GM18508 (cell line): ENCODE measurements around the gene B4GALNT1.
A peak's percentile ranks its signal among the peaks of the same experiment; 100 is the strongest.
"Not testable (repeated sequence)": the region's sequence is repeated elsewhere in the genome, so short reads cannot be mapped to it uniquely, and the experiment has no call there.

Experiments used
- ATAC-seq: cut with Tn5 transposase; IDR thresholded peaks from one replicate; pipeline ENCODE4 v1.9.1; 2021; ENCODE audit warnings: moderate number of reproducible peaks; ENCODE audit not compliant: insufficient read depth, unreplicated experiment

The B4GALNT1 gene

DNA sequence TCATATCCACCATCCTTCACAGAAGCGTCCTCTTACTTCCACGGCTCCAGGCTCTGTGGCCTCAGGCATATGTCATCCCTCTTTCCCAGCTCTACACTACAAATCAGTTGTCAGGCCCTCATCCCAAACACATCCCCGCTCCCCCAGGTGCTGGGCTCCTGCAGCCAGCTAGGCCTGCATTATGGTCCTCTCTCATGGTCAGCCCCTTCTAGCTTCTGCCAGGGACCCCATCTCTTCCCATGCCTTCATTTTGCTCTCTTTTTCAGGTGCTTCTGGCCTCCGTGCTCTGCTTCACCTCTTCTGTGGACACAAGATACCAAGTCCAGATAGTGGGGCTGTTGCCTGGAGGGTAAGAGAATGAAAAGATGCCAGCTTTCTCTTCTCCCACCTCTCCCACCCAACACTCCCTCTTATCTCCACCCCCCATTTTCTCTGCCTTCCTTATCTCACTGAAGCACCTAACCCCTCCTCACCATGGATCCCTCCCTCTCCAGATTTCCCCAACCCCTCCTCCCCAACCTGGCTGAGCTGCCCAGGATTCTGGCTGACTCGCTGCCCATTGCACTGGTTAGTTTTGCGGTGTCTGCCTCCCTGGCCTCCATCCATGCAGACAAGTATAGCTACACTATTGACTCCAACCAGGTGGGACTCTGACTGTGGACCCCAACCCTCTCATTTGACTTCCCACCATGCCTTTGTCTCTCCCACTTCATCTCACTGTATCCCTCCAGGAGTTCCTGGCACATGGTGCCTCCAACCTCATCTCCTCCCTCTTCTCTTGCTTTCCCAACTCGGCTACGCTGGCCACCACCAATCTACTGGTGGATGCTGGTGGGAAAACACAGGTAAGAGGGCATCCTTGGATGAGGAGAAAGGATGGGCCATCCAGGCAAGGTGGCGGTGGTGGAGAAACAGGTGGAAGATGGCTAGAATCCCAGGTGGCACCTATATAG, 10.4 kb downstream of the B4GALNT1 start:
- ATAC-seq, result no peak

DNA sequence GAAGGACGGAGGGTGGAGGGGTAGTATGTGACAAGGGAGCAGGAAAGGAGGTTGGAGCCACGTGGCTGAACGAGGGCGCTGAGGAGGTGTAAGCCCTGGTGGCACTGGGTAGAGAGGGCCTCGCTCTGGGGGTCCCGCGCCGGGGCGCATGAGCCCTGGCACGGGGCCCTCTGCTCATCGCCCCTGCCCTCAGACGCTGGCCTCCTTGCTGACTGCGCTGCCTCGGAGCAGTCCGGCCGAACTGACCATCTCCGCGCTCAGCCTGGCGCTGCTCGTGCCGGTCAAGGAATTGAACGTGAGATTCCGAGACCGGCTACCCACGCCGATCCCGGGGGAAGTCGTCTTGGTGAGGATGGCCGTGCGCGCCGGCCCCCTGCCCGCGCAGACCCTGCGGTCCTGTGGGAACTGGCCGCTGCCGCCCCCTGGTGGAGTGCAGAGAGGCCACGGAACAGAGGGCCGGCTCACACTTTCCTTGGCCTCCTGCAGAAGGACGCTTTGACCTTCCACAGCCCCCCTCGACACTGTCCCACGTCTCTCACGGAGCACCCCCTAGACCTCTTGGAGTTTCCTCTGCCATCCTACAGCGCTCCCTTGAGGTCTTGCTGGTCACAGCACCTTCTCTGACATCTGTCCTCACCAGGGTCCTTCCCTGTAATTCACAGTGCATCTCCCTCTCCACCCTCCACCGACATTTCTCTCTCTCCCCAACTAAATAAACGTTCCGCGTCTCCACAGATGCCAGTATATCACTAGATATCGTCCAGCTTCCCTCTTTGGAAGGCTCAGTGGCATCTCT, 11.3 kb downstream of the B4GALNT1 start:
- no peak for ATAC-seq

DNA sequence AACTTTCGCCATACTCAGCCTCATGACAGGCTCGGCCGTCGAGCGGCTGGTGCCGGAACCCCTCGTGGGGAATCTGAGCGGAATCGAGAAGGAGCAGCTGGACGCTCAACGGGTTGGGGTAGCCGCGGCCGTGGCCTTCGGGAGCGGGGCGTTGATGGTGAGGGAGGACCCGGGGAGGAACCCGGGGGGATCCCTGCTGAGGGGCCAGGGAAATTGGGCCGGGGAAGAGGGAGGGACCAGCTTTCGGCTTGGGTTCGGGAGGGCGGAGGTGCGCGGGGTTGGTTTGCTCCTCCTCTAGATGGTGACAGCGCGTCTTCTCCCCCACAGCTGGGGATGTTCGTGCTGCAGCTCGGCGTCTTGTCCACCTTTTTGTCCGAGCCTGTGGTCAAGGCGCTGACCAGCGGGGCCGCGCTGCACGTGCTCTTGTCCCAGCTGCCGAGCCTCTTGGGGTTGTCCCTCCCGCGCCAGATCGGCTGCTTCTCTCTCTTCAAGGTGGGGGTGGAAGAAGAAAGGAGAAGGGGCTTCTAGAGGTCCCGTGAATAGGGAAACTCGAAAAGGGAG, 12.0 kb downstream of the B4GALNT1 start:
- ATAC-seq, result no peak

DNA sequence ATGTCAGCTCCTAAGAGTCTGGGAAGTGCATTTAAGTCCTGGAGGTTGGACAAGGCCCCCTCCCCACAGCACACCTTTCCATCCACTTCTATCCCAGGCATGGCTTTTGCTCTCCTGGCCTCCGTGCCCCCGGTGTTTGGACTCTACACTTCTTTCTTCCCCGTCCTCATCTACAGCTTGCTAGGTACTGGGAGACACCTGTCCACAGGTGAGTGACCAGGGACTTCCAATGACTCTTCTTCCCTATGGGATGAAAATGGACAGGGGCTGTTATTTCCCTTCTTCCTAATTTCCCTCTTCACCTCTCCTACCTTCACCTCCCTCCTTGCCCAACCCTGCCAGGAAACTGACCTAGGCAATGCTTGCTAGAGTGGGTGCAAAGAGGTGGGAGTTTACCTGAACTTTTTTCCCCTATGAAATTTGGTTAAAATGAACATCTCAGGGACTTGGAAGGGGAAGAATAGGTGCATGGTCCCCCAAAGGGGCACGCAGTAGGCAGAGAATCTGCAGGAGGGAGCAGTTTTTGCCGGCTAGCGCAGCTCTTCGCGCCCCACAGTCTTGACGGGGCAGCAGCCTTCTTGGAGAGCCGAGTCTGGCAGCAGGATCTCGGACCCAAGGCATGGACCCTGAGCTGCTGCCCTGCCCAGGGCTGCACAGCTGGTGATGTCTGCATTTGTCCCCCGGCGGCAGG, 12.6 kb downstream of the B4GALNT1 start:
- ATAC-seq, result no peak

DNA sequence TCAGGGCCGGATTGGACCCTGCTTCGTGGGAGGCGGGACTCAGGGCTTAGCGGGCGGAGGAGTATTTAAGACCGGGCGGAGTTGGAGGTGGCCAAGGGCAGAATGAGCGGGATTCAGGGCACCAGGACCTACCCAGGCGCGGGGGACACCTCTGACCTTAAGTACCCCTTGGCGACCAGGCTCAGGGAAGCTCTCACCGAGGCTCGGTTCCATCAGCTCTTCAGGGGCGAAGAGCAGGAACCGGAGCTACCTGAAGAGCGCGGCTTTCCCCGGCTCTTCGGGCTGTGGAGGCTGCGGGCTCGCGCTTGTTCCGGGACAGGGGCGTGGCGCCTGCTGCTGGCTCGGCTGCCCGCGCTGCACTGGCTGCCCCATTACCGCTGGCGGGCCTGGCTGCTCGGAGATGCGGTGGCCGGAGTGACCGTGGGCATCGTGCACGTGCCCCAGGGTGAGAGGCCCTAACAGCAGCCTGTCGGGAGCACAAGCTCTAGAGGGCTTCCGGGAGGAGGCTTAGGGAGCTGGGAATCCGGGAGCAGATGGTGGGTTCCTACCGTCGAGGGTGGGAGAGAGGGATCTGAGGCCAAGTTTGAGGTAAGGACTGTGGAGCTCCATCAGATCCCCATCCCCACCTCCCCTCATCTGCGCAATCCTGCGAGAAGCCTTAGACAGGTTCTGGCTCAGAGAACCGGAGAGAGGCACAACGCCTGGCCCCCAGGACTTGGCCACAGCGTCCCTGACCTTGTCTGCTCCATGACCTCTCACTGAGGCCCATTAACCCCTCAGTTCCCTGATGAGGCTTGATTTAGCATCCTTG, 13.4 kb downstream of the B4GALNT1 start:
- no peak for ATAC-seq

DNA sequence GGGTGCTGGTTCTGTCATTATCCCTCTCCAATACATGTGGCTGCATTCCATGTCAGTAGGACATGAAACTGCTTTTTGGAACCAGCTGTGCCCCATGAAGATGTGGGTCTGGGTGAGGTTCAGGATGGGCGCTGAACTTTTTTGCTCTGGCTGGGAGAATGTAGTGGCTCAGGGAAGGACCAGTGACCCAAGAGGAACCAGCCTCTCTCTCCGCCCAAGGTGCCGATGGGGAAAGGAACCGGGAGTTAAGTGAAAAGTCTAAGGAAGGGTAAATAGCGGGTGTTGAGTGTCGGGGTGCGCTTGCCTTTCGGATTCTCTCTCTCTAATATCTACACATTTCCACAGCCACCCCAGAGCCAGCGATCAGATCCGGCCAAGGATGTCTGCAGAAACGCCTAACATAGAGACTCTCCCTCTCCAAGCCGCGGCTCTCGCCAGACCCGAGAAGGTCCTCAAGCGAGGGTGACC, 14.0 kb downstream of the B4GALNT1 start:
- ATAC-seq, result no peak

DNA sequence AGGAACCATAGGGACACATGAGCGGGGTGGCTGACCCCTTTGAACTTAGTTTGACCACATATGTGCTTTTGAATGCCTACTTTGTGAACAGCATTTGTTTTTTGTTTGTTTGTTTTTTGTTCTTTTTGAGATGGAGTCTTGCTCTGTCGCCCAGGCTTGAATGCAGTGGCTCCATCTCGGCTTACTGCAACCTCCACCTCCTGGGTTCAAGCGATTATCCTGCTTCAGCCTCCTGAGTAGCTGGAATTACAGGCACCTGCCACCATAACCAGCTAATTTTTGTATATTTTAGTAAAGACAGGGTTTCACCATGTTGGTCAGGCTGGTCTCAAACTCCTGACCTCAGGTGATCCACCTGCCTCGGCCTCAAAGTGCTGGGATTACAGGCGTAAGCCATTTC, 14.6 kb downstream of the B4GALNT1 start:
- not testable (repeated sequence) for ATAC-seq

DNA sequence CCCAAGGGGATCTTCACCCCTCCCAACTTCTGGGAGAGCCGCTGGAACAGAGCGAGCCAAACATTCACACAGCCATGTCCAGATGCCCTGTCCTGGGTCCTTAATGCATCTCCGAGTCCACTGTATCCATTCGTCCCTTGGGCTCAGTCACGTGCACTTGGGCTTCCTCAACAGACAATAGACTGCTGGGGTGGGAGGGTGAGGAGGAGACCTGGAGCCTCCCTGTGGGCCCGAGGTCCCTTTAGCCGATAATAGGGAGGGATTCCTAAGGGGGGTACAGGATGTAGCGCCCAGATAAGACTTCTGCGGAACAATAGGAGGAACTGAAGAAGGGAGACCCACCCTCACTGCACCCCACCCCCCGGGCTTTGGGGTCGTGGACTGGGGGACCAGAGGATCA, 15.1 kb downstream of the B4GALNT1 start:
- no peak for ATAC-seq

DNA sequence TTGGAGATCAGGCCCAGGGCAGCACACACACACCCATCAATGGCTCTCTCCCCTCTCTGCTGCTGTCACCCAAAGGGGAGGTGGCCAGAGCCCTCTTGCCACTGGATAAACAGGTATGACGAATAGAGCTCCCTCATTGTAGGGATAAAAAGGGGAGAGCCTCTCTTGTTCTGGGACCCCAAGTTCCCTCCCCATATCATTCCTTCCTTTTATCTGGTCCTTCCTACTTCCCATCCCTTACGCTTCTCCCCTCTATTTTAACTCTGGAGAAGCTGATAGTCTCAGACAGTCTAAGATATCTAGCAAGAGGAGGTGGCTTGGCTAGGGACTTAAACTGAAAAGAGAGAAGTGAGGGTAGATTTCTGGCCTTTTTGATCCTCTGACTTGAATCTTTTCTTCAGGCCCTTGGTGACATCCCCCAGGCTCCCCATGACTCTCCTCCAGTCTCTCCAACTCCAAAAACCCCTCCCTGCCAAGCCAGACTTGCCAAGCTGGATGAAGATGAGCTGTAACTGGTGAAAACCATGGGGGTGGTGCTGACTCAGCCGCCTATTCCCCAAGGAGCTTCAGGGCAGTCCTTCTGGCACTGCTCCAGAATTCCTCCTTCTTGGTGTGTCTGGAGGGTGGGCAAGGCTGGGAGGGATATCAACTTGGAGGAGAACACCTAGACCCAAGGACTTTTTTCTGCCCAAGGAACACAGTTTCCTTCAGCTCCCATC, 16.5 kb downstream of the B4GALNT1 start:
- ATAC-seq, result no peak

DNA sequence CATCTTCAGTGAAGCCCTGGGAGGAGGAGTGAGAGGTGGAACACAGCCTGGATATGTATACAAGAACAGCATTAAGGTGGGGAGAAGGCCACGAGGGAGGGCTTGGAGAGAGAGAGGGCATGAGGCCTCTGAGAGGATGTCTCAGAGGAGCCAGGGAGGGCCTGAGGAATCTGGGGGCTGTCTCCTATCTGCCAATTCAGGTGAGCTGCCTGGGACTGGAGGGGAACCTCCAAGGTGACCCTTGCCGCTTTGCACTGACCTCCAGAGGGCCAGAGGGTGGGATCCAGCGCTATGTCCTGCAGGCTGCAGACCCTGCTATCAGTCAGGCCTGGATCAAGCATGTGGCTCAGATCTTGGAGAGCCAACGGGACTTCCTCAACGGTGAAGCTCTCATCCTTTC, 17.4 kb downstream of the B4GALNT1 start:
- ATAC-seq, result no peak

DNA sequence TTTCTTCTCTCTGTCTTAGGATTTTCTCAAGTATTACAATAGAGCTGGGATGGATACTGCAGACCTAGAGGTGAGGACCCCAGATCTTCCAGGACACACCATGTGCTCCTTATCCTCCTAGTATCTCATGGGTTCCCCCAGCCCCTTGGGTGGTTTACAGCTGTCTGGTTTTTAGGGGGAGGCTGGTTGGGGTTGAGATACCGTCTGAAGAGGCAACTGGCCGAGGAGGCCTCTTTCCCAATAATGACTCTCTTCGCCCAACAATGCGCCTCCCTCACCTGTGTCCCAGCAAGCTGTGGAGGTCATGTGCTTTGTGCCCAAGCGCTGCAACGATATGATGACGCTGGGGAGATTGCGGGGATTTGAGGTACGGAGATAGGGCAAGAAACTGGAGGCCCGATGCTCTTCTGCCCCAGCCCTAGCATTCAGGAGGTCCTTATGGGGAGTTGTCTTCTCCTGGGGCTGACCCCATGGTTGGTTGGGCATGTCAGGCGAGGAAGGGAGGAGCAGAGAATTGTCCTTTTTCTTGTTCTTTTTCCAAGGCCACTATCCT, 18.0 kb downstream of the B4GALNT1 start:
- no peak for ATAC-seq

DNA sequence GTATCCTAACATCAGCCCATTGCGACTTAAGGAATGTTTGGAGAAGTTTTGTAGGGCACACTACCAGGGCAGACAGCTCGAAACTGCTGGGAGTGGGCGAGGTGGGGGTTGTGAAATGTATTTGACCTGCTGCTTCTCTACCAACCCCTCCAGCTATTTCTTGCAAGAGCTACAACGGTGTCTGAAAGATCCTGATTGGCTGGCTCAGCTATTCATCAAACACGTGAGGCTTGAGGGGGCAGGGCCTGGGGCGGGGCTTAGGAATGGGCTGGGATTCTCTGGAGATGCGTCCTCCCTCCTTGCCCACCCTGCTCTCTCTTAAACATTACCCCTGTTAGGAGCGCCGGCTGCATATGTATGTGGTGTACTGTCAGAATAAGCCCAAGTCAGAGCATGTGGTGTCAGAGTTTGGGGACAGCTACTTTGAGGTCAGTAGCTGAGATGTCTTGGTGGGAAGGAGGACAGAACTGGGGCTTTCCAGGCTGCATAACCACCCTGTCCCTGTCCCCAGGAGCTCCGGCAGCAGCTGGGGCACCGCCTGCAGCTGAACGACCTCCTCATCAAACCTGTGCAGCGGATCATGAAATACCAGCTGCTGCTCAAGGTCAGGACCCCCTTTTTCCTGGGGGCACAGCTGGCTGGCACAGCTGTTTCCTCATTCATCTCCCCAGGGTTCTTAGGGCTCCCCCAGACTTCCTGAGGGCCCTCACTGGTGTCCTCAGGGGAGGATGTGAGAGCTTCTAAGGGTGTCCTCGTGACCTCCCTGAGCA, 18.6 kb downstream of the B4GALNT1 start:
- peak; percentile 43 for ATAC-seq

DNA sequence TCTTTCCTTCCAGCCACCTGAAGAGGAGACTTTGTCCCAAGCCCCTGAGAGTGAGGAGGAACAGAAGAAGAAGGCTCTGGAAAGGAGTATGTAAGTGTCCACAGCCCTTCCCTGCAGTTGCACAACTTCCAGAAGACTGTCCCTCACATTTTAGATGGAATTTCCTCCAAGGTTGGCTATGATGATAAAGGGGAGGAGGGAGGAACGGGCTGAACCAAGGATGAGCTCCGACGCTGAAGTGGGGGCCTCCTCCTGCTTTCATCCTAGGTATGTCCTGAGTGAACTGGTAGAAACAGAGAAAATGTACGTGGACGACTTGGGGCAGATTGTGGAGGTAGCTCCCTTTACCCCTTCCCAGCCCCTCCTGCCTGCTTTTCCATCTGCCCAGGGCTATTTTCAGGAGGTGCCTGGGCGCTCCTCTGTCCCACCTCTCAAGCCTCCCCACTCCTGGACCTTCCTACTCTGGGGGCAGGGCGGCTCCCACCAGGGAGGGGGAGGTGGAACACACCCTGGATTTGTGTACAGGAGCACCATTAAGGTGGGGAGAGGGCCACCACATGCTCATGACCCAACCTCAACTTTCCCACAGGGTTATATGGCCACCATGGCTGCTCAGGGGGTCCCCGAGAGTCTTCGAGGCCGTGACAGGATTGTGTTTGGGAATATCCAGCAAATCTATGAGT, 19.4 kb downstream of the B4GALNT1 start:
- ATAC-seq, result no peak

DNA sequence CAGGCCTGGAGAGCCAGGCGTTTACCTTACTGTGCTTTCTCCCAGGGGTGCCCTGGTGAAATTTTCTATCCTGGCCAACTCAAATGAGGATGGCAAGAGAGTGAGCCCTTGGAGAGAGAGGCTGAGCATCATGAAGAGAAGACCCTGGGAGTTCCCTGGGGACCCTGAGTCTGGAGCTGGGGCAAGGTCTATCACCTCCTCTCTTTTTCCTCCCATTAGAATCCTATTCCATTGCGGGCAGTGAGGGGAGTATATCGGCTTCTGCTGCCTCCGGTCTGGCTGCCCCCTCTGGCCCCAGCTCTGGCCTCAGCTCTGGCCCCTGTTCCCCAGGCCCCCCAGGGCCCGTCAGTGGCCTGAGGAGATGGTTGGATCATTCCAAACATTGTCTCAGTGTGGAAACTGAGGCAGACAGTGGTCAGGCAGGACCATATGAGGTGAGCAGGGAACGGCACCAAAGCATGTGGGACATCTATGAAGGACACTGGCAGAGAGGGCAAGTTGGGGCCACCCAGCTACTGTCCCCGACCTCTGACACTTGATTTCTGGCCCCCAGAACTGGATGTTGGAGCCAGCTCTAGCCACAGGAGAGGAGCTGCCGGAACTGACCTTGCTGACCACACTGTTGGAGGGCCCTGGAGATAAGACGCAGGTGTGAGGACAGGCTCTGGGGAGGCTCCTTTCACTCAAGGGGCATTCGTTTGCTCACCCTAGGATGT, 20.1 kb downstream of the B4GALNT1 start:
- ATAC-seq, result no peak

DNA sequence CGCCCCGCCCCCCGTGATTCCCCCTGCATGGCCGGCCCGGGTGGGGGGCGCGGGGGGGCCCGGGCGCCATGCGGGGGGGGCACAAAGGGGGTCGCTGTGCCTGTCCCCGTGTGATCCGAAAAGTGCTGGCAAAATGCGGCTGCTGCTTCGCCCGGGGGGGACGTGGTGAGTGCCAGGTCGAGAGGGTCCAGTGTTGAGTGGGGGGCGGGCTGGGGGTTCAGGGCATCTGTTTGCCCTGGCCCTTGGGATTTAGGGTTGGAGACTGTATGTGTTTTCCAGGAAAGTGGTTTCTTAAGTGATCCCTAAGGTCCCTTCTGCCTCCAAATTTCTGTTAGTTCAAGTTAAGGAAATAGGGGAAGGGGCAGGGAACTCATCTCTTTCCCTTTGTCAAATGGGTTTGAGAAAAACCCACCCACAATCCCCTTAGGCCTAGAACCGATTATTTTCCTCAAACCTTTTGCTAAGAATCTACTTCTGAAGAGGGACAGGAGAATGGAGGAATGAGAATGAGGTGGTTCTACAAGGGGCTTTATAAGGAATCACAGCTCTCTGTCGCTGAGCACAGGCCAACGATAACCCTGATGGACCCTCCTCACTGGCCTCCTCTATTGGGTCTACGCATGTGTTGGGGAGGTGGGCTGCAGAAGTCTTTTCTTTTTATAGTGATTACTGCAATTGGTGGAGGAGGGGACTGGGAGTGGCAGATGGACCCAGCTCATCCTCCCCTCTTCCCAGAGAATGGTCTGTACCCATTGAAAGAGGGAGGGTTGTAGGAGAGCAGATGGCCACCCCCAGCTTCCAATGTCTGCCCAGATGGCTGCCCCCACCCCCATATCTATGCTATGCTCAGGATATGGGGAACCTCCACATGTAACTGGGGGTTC, 20.9 kb downstream of the B4GALNT1 start:
- ATAC-seq, result no peak
